Upper lobe of left lung (tissue), 6 donors: ENCODE results near the gene TMPRSS9. TPM values are rescaled to one million over a fixed set of nuclear protein-coding genes. Genes with fewer than 3 reads are reported as not detected.
"Not testable (repeated sequence)": the region's sequence is repeated elsewhere in the genome, so short reads cannot be mapped to it uniquely, and the experiment has no call there.

Experiments
- ATAC-seq, 2 donors: fragments of 200-7000 bp; cut with Tn5 transposase; one replicate each; pipeline ENCODE4 v1.9.1; 2022; ENCODE audit warnings: mild to moderate bottlenecking in 2 of 2, moderate library complexity in 2 of 2; ENCODE audit not compliant: low FRiP score in 2 of 2
- DNase-seq, 2 donors: peaks; one replicate each; pipeline ENCODE4 v3.0.0-alpha.2; 2019 to 2020
- H3K27ac ChIP-seq, 4 donors: fragments of 200-600 bp; sonication (generic); one replicate each; pipeline ENCODE4 v1.5.1; 2016 to 2019
- H3K27me3 ChIP-seq, 4 donors: fragments of 200-600 bp; sonication (generic); one replicate each; pipeline ENCODE4 v1.5.1; 2017 to 2019
- H3K36me3 ChIP-seq, 4 donors: fragments of 200-600 bp; sonication (generic); one replicate each; pipeline ENCODE4 v1.5.1; 2016 to 2019
- H3K4me1 ChIP-seq, 4 donors: fragments of 200-600 bp; sonication (generic); one replicate each; pipeline ENCODE4 v1.5.1; 2018 to 2019
- H3K4me3 ChIP-seq, 4 donors: fragments of 200-600 bp; sonication (generic); one replicate each; pipeline ENCODE4 v1.5.1; 2017 to 2019; ENCODE audit warnings: mild to moderate bottlenecking in 2 of 4, moderate library complexity in 1 of 4
- H3K9me3 ChIP-seq, 4 donors: fragments of 200-600 bp; sonication (generic); one replicate each; pipeline ENCODE4 v1.5.1; 2018 to 2019
- EP300 ChIP-seq, 4 donors: sonication (generic); formaldehyde crosslinking; IDR thresholded peaks; one replicate each; pipeline ENCODE4 v1.5.1; 2017; ENCODE audit warnings: antibody characterized with exemption in 4 of 4, control low read depth in 2 of 4
- POLR2A ChIP-seq, 4 donors: fragments of 450-650 bp; IDR thresholded peaks; one replicate each; pipeline ENCODE4 v1.5.1; 2016 to 2017; ENCODE audit warnings: antibody characterized with exemption in 4 of 4, mild to moderate bottlenecking in 2 of 4
- POLR2AphosphoS5 ChIP-seq, 2 donors: sonication (generic); formaldehyde crosslinking; IDR thresholded peaks; one replicate each; pipeline ENCODE4 v1.5.1; 2017; ENCODE audit warnings: antibody characterized with exemption in 2 of 2
- WGBS, 2 donors: methylation state at CpG; one replicate each; pipeline ENCODE4 v1.1.5; 2017 to 2018; 5-methylcytosine and 5-hydroxymethylcytosine counted together
- total RNA-seq, 6 donors: library from RNA; depleted of rRNA in 4 of 6; stranded (reverse); fragments of >200 nt in 4 of 6; gene quantifications; one replicate each; pipeline versions ENCODE4 v1.1.0 to v1.2.1, GENCODE V29; 2016 to 2021
- TF ChIP-seq, protein P1 (sequence below), 6 experiments: fragments of 450-650 bp in 4 of 6; fragments of 200-600 bp in 2 of 6; sonication (generic) in 2 of 6; IDR thresholded peaks; one replicate each; pipeline ENCODE4 v1.5.1; 2016 to 2019; ENCODE audit warnings: antibody characterized with exemption in 6 of 6
- donor health status: DM: no; HTN: no; CAD: no; lungs with moderate emphysema.
- donor health status: DM: no; HTN: yes; CAD: no; lungs with severe emphysema.

TMPRSS9 gene
- total RNA-seq, 6 donors from 2014 or later, result 0.14 to 0.55 (median 0.26) TPM; not detected in 2

- Histone ChIP-seq H3K4me3 (no peak overlapping the region), H3K9me3 (no peaks in the 10 kb centered on the region), H3K36me3 (peaks cover 0 to 59% (median 31%) of the 10 kb centered on the region in 4 donors), H3K4me1 (peaks cover 0 to 3% (median 0%) of the 10 kb centered on the region in 4 donors), H3K27ac (no peak overlapping the region), H3K27me3 (no peaks in the 10 kb centered on the region)
- peak in 1 of 2 donors; percentile 52 for DNase-seq
- TF ChIP-seq EP300 (IDR thresholded peaks at IDR 0.05), result no peak
- TF ChIP-seq, protein P1, sequence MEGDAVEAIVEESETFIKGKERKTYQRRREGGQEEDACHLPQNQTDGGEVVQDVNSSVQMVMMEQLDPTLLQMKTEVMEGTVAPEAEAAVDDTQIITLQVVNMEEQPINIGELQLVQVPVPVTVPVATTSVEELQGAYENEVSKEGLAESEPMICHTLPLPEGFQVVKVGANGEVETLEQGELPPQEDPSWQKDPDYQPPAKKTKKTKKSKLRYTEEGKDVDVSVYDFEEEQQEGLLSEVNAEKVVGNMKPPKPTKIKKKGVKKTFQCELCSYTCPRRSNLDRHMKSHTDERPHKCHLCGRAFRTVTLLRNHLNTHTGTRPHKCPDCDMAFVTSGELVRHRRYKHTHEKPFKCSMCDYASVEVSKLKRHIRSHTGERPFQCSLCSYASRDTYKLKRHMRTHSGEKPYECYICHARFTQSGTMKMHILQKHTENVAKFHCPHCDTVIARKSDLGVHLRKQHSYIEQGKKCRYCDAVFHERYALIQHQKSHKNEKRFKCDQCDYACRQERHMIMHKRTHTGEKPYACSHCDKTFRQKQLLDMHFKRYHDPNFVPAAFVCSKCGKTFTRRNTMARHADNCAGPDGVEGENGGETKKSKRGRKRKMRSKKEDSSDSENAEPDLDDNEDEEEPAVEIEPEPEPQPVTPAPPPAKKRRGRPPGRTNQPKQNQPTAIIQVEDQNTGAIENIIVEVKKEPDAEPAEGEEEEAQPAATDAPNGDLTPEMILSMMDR (IDR thresholded peaks at IDR 0.05), result no peak
- no peak for TF ChIP-seq POLR2A (IDR thresholded peaks at IDR 0.05)
- no peak for TF ChIP-seq POLR2AphosphoS5 (IDR thresholded peaks at IDR 0.05)
- 94 to 97% methylated on average over 6 to 24 of the region's 24 CpGs for WGBS, 2 donors
- ATAC-seq, result peak in 1 of 2 donors; percentile 16
Observed at GRCh38 chr19:2344381-2344870, 15.6 kb upstream of the TMPRSS9 start.

GRCh38 chr19:2345076-2345475, 15.0 kb upstream of the TMPRSS9 start:
- 96 to 98% methylated on average over 5 to 17 of the region's 17 CpGs for WGBS, 2 donors
- no peaks in the 10 kb centered on the region for H3K9me3 ChIP-seq
- peaks cover 0 to 56% (median 26%) of the 10 kb centered on the region in 4 donors for H3K36me3 ChIP-seq
- H3K4me3 ChIP-seq, result no peak overlapping the region
- H3K27me3 ChIP-seq, result no peaks in the 10 kb centered on the region
- DNase-seq, result peak in 1 of 2 donors; percentile 62
- ATAC-seq, result peak in 1 of 2 donors; percentile 38
- no peak for TF ChIP-seq POLR2A (IDR thresholded peaks at IDR 0.05)
- TF ChIP-seq, protein P1 (IDR thresholded peaks at IDR 0.05), result no peak
- no peak for TF ChIP-seq POLR2AphosphoS5 (IDR thresholded peaks at IDR 0.05)
- TF ChIP-seq EP300 (IDR thresholded peaks at IDR 0.05), result no peak
- no peak overlapping the region for H3K27ac ChIP-seq
- peaks cover 0 to 3% (median 0%) of the 10 kb centered on the region in 4 donors for H3K4me1 ChIP-seq

DNA sequence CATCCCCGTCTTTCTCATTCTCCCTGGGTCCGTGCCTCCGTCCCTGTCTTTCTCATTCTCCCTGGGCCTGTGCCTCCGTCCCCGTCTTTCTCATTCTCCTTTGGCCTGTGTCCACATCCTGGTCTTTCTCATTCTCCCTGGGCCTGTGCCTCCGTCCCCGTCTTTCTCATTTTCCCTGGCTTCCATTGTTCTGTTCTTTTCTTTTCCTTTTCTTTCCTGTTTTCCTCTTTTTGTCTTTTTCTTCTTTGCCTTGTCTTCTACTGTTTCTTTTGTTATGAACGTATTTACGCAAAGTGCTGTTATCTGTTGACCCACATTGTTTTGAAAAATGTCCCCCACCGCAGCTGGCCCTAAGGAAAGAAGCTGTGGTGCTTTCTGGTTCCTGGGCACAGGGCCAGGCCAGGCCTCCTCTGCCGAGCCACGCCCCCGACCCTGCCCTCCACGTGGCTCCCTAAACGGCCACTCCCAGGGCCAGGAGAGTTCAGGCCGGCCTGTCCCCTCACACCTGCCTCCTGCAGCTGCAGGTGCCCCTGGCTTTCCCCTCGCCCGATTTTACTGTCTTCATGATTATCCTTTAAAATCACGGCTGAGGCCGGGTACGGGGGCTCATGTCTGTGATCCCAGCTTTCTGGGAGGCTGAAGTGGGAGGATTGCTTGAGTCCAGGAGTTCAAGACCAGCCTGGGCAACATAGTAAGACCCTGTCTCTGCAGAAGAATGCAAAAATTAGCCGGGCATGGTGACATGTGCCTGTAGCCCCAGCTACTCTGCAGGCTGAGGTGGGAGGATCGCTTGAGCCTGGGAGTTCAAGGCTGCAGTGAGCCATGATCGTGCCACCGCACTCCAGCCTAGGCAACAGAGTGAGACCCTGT, 14.0 kb upstream of the TMPRSS9 start:
- H3K4me1 ChIP-seq, result peaks cover 0 to 3% (median 0%) of the 10 kb centered on the region in 4 donors
- peaks cover 0 to 56% (median 23%) of the 10 kb centered on the region in 4 donors for H3K36me3 ChIP-seq
- no peak overlapping the region for H3K4me3 ChIP-seq
- no peak for TF ChIP-seq EP300 (IDR thresholded peaks at IDR 0.05)
- no peak for TF ChIP-seq POLR2A (IDR thresholded peaks at IDR 0.05)
- TF ChIP-seq, protein P1 (IDR thresholded peaks at IDR 0.05), result no peak
- WGBS, 2 donors, result 71 to 74% methylated on average over 24 to 25 of the region's 25 CpGs
- ATAC-seq, result peak in 1 of 2 donors; percentile 47
- DNase-seq, result peak; percentile 47 to 82
- H3K27me3 ChIP-seq, result no peaks in the 10 kb centered on the region
- no peaks in the 10 kb centered on the region for H3K9me3 ChIP-seq
- no peak overlapping the region for H3K27ac ChIP-seq

DNA sequence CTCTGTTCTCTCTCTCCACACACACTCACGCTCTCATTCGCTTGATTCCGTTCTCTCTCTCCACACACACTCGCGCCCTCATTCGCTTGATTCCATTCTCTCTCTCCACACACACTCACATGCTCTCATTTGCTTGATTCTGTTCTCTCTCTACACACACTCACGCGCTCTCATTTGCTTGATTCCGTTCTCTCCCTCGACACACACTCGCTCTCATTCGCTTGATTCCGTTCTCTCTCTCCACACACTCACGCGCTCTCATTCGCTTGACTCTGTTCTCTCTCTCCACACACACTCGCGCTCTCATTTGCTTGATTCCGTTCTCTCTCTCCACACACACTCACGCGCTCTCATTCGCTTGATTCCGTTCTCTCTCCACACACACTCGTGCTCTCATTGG, 10.2 kb upstream of the TMPRSS9 start:
- H3K27me3 ChIP-seq, ATAC-seq, H3K4me3 ChIP-seq, DNase-seq, H3K4me1 ChIP-seq, H3K27ac ChIP-seq, H3K9me3 ChIP-seq: not testable (repeated sequence)
- H3K36me3 ChIP-seq, result peaks cover 3 to 65% (median 34%) of the 10 kb centered on the region in 4 donors
- 92 to 93% methylated on average over 24 of the region's 24 CpGs for WGBS, 2 donors

GRCh38 chr19:2350656-2351055, 9.4 kb upstream of the TMPRSS9 start:
- peak in 1 of 2 donors; percentile 50 for DNase-seq
- 95 to 97% methylated on average over 16 of the region's 16 CpGs for WGBS, 2 donors
- no peak for ATAC-seq
- no peak overlapping the region for H3K27ac ChIP-seq
- H3K27me3 ChIP-seq, result no peaks in the 10 kb centered on the region
- no peaks in the 10 kb centered on the region for H3K4me1 ChIP-seq
- TF ChIP-seq, protein P1 (IDR thresholded peaks at IDR 0.05), result no peak
- H3K4me3 ChIP-seq, result no peak overlapping the region
- peaks cover 3 to 63% (median 31%) of the 10 kb centered on the region in 4 donors for H3K36me3 ChIP-seq
- H3K9me3 ChIP-seq, result no peaks in the 10 kb centered on the region
